Inferior parietal cortex (tissue), 1 donor: ENCODE data around the gene PRELID2.

Source experiments
- DNase-seq: peaks from one replicate; pipeline ENCODE4 v3.0.0-alpha.2; 2016; ENCODE audit errors: extremely low spot score

Gene PRELID2

DNA sequence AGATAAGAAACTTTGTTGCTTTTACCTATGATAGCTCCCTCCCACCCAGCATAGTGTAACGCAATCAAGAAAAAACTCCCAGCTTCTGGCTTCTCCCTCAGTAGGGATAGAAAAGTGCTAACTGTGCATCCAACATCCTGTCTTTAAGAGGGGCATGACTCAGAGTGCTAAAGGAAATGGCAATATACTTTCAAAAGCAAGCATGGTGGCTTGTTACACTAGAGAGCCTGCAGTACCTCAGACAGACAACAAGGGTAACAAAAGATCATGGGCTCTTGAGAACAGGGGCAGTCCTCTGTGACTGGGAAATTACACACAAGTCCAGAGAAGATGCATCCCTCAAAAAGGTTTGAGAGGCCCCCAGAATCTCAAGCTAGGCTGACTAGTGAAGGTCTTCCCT lies 37.8 kb downstream of the PRELID2 start:
- no peak for DNase-seq

DNA sequence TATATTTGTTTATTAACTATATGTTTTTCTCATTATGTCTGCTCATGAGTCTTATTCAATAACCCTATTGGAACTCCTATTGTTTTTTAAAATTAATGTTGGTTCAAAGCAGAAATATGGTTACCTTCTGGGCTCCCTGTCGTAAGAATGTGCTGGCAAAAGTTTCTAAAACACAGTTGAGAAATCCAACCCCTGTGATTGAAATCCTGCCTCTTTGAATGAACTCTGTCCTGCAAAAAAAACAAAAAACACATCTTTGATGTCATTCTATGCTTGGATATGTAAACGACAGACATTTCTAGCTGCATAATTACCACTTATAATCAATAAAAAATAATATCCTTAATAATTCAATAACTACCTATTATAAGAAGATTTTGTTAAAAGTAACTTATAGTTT lies 38.8 kb downstream of the PRELID2 start:
- no peak for DNase-seq

DNA sequence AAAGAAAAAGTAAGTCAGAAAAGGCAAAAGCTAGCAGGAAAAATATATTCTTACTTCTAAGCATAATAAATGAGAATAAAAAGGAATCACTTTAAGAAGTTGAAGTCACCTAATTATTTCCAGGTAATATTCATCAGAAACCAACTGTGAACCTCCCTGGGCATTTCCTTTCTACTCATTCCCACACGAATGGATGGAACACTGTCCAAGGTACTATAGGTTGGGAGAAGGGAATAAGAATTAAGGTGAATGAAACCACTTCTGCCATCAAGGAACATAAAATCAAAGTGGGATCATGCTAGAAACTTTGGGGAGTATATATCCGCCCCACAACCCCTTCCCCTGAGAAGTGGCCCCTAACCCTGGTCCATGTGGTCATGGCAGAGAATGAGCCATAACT lies 41.6 kb downstream of the PRELID2 start:
- DNase-seq, result no peak

DNA sequence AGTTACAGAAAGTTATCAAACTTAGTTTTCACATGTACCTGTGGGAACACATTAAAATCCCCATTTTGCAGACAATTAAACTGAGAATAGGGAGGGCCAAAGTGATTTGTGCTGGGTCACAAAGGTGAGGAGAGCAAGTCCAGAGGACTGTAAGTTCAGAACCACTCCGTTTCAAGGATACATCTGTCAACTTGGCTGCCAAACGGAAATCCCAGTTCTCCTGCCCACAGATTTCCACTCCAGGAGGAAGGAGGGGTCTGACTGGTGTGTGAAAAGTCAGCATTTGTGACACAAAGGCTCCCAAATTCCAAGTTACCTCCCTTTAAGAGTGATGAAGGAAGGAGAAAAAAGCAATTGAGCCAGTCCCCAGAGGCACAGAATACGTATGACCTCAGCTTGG lies 42.3 kb downstream of the PRELID2 start:
- DNase-seq, result no peak

DNA sequence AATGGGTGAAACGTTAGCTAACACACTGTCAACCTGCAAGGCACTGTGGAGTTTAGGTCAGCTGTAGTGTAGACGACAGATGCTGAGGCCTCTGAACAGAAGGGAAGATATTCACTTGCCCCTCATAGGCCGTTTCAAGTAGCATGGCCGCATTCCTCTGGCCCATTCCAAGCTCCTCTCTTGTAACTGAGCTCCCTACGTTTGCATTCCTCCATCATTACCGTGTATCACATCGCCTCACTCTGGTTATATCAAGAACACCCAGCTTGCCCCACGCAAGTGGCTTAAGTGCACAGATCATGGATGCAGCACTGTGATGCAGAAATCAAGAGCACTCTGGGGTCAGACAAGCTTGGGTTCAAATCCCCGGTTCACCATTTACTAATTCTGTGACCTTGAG lies 43.3 kb downstream of the PRELID2 start:
- DNase-seq, result no peak

DNA sequence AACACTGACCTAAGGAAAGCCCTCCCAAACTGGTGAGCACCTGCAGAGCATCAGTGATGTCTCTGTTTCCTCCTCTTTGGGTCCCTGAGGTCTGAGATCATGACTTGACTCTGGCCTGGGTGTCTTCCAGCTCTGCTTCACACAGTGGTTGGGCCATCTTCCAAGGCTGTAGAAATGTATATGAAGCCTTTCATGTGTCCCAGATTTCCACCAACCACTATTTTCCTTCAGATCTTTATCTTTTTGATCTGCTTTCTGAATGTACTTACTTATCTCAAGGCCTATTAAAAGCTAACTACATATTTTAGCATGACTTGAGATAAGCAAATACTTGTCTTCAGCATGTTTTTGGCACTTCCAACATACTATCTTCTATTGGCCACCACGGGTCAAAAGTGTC lies 47.1 kb downstream of the PRELID2 start:
- no peak for DNase-seq

DNA sequence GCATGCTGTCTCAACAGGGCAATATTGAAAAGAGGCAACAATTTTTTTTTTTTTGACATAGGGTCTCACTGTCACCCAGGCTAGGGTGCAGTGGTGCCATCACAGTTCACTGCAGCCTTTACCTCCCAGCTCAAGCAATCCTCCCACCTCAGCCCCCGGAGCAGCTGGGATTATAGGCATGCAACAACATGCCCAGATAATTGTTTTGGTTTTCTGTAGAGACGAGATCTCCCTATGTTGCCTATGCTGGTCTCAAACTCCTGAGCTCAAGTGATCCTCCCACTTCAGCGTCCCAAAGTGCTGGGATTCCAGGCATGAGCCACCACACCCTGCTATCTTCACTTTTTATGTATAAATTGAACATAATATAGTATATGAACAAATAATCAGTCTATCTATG lies 47.6 kb downstream of the PRELID2 start:
- DNase-seq, result no peak

DNA sequence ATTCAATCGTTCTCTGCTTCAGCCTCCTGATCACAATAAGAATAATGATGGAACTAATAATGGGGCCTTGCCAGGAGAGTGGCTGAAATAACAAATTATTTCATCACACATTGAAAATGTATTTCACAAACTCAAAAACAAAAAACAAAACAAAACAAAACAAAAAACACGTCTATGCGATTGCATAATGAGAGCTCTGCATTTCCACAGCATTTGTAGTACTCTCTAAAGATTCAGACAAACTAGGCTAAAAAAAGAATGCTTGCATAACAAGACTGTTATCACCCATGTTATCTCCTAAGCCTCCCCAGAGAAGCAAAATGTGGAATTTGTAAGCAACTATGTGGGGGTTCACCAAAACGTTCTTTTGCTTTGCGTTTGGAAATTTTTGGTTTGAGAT lies 48.1 kb downstream of the PRELID2 start:
- peak; percentile 55 for DNase-seq

DNA sequence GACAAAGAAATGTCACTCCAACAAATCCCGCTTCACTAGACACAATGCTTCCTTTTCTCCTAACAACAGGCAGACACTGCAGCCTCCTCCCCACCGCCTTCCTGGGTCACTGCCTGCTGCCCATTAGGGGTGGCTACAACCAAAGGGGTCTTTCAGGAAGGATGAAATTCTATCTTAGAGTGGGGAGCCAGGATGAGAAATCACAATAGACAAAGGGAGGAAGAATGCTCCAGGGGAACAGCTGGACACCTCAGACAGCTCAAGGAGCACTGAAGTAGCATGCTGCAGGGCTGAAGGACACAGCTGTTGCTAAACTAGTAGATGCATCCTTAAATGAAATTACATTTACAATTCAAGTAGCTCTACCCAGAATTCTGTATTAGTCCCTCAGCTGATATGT lies 54.2 kb downstream of the PRELID2 start:
- DNase-seq, result no peak

DNA sequence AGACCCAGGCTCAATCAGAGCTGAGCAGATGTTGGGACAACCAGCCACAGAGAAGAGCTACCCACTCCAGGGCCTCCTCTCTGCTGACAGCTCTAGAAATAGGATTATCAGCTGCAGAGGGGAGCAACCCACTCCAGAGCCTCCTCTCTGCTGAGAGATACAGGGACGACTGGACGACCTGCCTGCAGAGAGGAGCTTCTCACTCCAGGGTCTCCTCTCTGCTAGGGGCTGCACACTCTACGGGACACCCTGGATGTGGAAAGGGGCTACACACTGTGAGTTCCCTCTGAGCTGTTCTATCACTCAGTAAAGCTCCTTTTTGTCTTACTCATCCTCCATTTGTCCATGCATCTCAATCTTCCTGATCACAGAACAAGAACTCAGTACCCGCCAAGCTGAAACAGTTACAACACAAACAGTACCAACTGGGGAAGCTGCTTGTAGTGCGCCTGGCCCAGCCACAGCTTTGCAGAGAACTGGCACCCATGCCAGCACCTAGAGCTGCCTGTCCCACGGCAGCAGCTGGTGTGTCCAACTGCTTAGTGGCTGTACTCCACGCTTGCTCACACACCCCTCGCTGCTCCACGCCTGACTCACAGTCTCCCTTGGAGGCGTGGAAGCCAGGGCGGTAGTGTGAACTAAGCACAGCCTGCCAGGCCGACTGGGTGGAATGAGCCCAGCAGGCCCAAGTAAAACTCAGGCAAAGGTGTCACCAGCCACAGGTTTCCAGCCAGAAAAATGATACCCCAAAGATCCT lies 56.8 kb downstream of the PRELID2 start:
- DNase-seq, result peak; percentile 35

DNA sequence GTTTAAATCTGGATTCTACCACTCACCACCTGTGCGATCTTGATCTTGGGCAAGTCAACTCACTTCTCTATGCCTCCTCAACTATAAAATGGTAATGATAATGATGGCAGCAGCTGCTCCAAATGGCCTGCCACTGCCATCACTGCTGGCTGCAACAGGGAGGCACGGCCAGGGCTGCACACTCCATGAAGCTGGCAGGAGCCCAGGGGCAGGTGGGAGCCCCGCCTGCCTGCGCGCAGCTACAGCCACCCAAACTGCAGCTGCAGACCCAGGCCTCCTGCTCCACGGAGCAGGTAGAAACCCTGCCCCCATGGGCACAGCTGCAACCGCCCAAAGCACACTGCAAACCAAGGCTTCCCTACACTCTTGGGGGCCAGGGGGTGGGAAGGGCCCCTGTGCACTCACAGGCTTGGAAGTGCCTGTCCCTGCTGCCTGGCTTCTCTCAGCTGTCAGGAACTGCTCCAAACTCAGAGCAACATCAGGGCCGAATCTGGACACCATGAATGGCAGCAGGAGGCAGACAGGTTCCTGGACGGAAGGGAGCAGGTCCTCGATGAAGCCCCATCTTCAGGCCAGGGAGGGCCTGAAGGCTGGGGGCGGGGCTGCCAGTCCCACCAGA lies 57.6 kb downstream of the PRELID2 start:
- DNase-seq, result no peak

DNA sequence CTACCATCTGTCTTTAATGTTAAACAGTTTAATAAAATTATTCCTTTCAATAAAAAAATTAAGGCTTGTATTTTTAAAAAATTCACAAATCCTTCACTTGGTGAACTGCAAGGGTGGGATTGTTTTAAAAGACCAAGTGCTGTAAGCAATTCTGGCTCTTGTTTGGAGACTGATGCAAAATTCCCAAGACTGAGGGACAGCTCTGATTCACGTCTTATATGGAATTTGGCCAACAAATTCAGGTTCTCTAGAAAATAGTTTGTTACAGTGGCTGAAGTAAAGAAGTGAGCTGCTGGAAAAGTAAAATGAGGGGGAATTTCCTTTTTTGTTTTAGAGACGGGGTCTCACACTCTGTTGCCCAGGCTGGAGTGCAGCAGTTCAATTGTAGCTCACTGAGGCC lies 58.3 kb downstream of the PRELID2 start:
- DNase-seq, result no peak

DNA sequence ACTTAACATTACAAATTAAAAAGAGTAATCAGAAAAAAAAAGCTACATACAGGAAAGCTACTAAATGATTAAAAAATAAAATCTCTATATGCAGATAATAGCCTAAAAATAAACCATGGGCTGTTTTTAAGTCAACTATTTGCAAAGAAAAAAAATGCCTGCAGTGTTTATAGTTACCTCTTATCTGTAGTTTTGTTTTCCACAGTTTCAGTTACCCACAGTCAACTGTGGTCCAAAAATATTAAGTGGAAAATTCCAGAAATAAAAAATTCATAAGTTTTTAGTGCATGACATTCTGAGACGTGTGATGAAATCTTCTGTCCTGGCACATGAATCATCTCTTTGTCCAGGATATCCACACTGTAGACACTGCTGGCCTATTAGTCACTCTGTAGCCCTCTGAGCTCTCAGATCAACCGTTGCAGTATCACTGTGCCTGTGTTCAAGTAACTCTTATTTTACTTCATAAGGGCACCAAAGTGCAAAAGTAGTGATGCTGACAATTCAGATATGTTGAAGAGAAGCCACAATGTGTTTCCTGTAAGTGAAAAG lies 59.2 kb downstream of the PRELID2 start:
- DNase-seq, result no peak

DNA sequence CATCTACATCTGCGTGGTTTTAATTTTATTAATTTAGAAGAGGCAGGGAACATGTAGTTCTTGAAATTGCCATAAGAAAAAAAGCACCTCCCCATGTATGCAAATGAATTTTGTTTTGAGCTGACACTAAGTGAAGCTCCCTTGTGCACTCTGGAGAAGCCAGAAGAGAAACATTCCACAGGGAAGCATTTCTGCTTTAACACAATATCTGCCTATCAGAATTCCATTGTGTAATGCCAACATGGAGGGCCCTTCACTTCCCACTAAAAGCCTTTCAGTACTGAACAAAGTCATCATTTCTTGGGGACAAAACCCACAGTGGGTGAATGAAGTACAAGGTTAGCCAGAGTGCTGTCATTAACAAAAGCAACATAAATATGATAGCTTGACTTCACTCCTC lies 59.7 kb downstream of the PRELID2 start:
- no peak for DNase-seq

DNA sequence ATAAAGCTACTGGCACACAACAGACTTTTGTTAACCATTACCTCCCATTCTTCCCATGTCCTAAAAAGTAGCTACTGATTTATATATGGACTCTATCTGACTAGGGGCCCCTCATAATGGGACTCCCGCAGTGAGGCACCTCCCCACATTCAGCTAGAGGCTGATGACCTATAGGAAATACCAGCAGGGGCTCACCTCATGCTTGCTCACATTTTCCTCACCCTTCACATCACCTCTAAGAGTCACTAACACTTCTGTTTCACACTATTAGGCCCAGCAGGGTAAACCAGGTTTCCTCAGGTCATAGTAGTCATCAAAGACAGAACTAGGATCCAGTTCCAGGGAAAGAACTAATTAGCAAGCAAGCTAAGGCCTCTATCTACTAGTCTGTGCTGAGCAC lies 60.7 kb downstream of the PRELID2 start:
- DNase-seq, result no peak

DNA sequence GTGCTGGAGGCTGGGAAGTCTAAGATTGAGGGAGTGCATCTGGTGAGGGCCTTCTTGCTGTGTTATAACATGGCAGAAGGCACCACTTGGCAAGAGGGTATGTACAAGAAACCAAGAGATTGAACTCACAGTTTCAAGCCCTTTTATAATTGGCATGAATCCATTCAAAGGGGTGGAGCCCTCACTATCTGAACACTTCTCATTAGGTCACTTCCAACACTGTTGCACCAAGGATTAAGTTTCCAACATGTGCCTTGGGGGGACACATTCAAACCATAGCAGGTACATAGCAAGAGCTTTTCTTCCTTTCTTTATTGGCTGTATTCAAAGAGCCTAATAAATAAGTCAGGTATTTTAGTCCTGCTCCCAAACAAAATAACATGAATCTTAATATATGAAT lies 62.7 kb downstream of the PRELID2 start:
- DNase-seq, result no peak

DNA sequence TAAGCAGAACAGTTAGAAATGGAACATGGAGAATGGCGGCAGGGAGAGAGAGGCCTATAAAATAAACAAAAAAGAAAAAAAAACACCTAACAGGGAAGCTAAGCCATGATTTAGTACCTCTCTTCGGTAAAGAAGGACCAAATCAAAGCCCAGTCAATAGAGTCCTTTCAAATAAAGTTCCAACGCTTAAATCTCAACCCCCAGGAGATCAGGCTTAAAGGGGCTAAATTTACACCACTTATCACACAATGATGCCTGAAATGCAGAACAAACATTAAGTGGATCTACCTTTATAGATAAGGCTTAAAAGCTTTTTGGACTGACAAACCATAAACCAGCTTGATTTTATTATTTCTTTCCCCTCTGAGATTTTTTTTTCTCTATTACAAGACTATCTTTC lies 66.3 kb downstream of the PRELID2 start:
- DNase-seq, result no peak

DNA sequence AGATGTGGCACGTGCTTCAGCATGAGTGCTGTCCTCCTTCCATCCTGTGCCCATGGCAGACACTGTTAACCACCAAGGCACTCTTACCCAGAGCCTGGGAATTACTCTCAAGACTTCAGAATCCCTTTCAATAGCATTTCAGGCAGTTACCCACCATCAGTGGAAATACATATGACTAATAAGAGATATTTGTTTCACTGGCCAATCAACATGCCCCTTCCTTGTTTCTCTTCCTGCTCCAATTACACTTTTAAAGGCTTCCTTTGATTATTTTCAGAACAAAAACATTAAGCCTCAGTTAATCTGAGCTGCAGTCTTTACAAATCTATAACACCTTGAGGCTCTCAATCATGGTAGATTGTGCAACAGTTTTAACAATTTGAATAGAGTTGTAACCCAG lies 70.8 kb downstream of the PRELID2 start:
- no peak for DNase-seq

DNA sequence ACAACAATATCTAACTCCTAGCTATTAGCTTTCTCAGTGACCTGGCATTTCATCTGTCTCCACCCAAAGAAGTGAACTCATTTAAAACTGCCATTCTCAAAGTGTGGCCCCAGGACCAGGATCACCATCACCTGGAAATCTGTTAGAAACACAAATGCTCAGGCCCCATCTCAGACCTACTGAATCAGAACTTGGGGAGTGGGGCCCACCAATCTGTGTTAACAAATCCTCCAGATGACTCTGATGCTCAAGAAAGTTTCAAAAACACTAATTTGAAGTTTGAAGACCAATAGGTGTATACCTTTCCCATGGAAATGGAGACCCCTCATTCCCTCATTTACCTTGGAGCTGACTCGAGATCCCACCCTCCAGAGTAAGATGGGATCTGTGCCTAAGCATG lies 72.3 kb downstream of the PRELID2 start:
- no peak for DNase-seq

DNA sequence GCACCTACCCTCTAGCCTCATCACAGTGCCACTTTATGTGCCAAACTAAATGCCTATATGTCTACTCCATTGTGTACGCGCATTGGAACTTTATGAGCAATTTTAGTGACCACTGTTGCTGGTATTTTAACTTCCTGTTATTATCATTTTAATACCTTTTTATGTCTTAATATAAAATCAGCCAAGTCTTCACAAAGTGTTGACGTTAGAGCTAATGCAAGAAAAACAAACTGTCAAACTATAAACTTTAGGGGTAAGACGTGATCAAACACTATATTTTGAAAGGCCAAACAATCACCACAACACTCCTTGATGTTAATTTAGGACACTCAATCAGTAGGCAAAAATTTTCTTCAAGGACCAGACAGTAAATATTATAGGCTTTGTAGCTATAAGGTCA lies 73.9 kb downstream of the PRELID2 start:
- DNase-seq, result no peak

DNA sequence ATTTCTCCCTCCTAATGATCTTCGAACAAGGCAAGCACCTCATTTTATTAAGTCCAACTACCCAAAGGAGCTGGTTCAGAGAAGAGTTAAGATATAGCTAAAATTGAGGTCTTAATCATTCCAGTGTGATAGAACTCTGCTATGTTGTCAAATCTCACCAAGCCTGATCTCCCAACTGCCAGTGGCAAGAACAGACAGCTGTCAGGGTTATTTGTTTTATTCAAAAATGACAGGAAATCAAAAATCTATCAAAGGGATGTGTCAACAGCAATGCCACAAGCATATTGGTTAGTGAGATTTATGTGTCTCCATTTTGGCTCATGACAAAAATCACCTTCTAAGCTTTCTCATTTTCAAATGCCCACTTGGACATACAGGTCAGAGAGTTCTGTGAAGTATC lies 74.5 kb downstream of the PRELID2 start:
- no peak for DNase-seq

DNA sequence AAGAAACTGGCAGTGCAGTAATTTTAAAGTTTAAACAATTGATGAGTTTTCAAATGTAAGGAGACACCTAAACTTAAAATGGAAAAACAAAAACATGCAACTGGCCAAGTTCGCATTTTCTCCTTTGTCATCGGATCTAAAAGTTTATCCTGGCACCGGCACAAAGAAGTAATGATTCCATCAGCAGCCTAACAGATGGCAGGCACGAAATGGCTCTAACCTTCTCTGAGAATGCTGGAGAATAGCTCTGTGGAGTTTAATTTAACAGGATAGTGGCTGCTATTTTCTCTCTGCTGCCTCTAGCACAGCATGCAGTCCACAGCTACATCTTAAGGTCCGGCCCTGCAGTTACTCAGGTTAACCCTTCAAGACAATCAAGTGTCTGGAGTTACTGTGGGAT lies 82.2 kb downstream of the PRELID2 start:
- no peak for DNase-seq

DNA sequence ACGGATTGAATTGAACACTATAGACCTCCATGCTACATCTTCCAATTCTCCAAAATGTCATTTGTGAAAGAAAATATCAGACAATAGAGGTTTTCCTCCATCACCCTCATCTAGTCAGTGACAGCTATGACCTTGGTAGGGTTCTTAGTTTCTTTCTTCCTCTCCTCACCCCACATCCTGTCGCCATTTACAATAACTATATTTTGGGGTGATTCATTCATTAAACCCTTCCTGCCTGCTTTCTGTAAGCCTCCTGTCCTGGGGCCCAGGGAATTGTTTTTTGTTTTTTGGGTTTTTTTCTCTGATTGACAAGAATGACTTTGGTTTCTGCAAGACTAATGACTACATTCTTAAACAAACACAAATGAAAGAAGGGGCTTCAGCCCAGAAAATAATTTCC lies 82.6 kb downstream of the PRELID2 start:
- no peak for DNase-seq

DNA sequence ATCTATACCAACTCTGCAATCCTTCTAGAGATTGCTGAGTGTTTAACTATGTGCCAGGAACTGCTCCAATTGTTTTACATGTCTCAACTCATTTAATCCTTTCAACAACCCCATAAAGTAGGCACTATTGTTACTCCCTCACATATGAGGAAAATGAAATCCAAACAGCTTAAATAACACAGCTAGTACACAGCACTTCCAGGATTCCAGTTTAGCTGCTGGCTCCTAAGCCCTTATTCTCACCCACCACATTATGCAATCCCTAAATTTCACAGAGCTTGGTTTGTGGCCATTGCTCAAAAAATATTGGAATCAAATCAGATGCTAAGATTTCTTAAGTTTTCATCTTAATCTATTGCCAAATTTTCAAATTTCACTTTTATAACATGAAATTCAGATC lies 84.9 kb downstream of the PRELID2 start:
- DNase-seq, result peak; percentile 35
